GM12874 (cell line): ENCODE data around the gene ATG5.

ENCODE experiments used
- CTCF ChIP-seq: IDR thresholded peaks from 2 replicates; pipeline ENCODE4 v1.5.1; 2011; ENCODE audit warnings: low read depth, mild to moderate bottlenecking, control low read depth, low read length, moderate library complexity; ENCODE audit not compliant: insufficient read depth

ATG5 gene

GRCh38 chr6:106181664-106182418 is 143.7 kb downstream of the ATG5 start:
- no peak for TF ChIP-seq CTCF

- no peak for TF ChIP-seq CTCF
These were observed 145.4 kb downstream of the ATG5 start for GRCh38 chr6:106180208-106180607.

- no peak for TF ChIP-seq CTCF
These were observed 146.7 kb downstream of the ATG5 start for GRCh38 chr6:106178900-106179299.

GRCh38 chr6:106177786-106178185 is 147.8 kb downstream of the ATG5 start:
- no peak for TF ChIP-seq CTCF

GRCh38 chr6:106173124-106173879 is 152.3 kb downstream of the ATG5 start:
- TF ChIP-seq CTCF: no peak

- no peak for TF ChIP-seq CTCF
These were observed 155.3 kb downstream of the ATG5 start for GRCh38 chr6:106170030-106170791.

GRCh38 chr6:106169517-106169916 is 156.0 kb downstream of the ATG5 start:
- no peak for TF ChIP-seq CTCF
